ENCODE results near the gene SGO2.
"Not testable (repeated sequence)": the region's sequence is repeated elsewhere in the genome, so short reads cannot be mapped to it uniquely, and the experiment has no call there.

The SGO2 gene

DNA sequence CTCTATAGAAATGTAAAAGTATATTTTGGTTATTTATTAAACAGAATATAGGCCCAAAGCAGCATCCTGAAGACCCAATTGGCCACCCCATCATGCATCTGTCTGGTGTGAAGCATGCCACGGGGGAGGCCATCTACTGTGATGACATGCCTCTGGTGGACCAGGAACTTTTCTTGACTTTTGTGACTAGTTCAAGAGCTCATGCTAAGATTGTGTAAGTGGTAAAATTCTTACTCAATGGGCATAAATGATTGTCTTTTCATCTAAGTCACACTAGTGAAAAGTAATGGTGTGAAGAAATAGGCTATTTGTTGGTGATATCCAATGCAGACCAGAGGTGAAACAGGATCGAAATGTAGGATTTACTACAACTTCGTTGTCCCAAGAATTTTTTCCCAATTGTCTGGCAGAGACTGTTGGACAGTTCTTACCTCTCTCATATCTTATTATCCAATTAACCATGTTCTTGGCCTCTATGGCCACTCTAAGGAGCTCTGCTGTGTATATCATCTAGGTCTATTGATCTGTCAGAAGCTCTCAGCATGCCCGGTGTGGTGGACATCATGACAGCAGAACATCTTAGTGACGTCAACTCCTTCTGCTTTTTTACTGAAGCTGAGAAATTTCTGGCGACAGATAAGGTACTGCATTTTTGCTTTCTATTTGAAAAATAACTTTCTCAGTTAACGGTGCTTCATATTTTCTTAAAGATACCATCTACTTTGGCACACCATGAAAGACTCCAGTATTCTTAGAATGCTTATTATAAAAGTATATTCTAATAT is 94.8 kb downstream of the SGO2 start:
- no peak for DNase-seq (ENCODE audit: low read depth)

DNA sequence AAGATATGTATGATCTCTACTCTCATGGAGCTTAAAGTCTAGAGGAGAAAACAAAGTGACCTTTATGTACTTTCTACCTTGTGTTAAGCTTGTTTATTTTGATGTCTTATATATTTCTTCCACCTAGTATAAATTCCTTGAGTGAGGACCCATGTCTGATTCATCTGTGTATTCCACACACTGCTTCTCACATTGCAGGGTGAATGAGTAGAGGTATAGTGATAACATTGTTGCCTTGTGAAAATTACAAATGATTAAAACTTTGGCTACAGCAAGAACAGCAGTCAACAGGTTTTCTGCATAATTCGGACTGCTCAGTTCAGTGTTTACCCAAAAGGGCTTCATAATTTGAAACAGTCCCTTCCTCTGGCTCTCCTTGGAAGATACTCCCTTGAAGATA is 96.1 kb downstream of the SGO2 start:
- no peak for DNase-seq (ENCODE audit: low read depth)

DNA sequence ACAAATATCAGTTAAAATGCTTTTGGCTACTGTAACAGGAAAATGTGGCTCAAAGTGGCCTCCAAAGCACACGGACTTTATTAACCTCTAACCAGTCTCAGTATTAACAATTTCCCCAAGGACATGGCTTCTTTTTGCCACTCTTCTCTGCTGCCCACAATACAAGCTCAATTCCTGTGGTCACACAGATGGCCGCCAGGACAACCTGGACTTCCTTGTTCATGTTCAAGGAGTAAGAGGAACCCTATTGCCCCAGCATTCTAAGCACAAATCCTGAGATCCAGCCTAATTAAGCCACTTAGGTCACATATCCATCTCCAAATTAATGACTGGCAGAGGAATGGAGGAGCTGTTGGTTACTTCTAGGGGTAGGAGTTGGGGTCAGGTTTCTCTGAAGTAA is 98.0 kb downstream of the SGO2 start:
- no peak for DNase-seq (ENCODE audit: low read depth)

DNA sequence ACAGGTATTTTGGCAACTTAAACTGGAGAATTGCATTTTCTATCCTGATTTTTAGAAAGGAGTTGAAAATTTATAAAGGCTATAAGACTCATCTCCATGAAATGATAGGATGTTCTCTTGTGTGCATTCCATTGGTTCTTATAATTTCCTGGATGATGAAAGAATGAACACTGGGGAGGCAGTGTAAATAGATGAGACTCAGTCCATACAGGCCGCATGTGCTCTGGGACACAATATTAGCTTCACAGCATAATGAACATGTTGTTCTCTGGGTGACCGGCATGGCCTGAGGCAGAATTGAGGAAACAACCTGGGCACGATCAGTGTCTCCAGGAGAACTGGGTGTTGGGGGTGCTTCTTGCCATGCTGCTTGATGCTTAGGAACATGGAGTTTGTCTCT is 98.7 kb downstream of the SGO2 start:
- DNase-seq (ENCODE audit: low read depth): peak; percentile 72

DNA sequence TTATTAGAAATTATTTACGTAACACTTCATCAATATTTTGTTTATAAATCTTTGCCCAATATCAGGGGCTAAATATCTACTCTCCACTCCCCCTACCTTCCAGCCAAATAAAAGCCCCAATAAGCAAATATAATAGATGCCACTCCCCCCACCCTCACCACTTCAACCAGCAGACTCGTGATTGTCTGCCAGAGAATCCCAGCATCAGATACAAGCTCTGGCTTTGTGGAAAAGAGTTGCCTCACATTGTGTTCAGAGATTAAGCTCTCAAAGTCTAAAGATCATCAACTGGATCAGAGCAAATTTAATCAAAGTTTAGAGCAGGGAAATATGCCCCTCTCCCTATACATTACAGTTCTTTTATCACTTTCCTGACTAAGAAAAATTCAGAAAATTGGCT is 99.3 kb downstream of the SGO2 start:
- DNase-seq (ENCODE audit: low read depth): no peak

DNA sequence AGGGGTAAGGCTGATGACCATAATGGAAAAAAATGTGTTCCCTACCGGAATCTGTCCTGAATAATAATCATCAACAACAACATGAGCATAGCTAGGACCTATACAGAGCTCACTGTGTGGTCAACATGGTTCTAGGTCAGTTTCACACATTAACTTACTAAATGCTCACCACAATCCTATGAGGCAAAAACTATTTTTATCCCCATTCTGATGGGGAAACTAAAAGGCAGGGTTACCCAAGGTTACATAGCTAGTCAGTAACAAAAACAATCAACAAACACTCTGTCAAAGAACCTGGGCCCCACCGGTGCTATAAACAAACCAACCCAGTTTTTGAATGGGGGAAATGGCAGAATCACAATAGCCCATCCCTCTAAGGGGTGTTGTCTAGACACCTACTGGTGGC is 100.0 kb downstream of the SGO2 start:
- no peak for DNase-seq (ENCODE audit: low read depth)

DNA sequence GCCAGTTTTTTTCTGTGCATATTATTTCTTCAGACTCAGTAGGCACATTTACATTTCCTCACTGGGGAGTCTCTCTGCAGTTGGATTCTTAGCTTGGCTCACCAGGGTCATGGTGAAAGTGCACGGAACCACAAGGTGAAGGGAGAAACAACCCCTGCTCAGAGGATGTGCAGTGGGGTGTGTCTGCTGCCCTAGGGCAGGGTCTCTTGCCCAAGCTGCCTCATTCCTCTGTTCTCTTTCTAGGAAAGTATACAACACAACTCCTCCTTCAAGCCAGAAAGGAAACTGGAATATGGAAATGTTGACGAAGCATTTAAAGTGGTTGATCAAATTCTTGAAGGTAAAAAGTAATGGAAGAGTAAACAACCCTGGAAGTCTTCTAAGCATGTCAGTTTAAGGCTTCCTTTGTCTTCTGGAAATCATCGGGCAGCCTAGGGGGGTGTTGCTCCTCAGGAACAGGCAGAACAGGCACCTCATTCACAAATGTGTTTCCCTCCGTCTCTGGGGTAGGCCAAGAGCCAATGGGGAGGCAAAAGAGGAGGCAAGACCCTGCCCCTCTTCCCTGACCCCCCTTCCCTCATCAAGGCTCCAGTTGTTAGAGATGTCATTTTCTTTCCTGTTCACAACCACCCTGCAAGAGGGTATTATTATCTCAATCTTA is 101.2 kb downstream of the SGO2 start:
- DNase-seq (ENCODE audit: low read depth): no peak

DNA sequence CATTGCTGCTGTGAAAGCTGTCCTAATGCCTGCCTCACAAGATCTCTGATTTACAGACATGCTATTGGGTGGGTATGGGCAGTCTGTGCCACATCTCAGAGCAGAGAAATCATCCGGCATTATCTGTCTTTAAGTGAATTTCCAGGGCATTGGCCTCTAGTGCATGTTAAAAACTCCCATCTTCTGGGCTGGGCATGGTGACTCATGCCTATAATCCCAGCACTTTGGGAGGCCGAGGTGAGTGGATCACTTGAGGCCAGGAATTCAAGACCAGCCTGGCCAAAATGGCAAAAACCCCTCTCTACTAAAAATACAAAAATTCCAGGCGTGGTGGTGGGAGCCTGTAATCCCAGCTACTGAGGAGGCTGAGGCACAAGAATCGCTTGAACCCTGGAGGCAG is 102.5 kb downstream of the SGO2 start:
- DNase-seq (ENCODE audit: low read depth): not testable (repeated sequence)

DNA sequence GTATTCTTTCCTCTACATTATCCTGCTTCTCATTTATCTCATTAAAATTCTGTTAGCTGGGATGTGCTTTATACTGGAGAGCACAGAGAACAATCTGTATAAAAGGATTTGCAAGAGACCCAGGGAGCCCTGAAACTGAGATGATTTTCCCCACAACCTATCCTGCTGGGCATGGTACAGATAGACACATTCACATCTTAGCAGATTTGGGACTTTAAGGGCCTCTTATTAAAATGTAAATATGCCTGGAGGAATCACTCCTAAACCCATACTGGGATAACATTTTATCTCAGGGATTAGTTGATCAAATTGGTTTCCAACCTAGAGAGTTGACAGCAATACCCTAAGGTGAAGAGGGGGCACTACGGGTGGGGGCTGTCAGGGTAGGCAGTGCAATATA is 105.3 kb downstream of the SGO2 start:
- DNase-seq (ENCODE audit: low read depth): no peak

All from fibroblast of the conjunctiva (primary cell).